ENCODE results near the gene BMPER.

BMPER gene

DNA sequence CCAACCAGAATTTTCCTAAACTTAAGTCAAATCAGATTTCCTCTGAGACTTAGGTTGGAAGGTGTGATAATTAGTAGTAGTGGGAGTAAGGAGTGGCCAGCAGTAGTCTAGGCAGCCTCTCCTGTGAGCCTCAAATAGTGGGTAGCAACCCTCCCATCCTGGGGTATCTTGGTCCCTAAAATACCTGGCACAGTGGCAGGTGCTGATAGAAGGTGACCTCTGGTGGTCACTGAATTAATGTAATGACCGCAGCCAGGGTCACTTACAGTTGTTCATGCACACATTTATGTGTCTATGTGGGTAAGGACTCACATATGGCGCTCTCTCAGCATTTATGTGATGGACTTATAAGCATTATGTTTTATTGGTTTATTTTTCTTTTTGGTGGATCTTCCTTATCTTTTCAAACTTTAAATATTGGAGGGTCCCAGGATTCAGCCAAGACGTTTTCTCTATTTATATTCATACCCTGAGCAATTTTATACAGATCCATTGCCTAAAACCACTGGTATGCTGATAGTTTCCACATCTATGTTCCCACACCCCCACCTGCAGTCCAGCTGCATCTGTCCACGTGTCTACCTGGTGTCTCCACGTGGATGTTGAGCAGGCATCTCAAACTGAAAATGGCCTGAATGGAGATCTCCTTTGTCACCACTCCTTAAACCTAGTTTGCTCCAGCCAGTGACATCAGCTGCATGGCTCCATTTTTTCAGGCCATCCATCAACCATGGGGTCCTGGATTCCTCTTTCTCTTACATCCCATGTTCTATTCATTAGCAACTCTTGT lies 18.3 kb downstream of the BMPER start:
- DNase-seq (ENCODE audit: low read depth) = no peak

DNA sequence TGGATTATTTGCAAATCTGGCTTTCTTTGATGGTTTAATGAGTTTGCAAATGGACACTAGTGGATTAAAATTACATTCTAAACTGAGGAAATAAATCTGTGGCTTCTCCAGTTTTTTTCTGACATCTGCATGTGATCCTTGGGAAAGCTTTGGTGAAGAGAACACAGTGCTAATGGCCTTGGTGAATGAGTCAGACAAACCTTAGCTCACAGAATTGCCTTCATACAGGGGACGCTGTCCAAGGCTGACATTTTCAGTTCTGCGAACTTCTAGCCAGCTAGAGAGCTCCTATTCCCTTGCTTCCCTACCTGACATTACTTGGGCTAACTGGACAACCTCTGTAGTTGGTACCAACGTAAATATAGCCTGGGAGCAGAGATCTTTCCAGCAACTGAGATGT lies 21.2 kb downstream of the BMPER start:
- DNase-seq (ENCODE audit: low read depth) = no peak

DNA sequence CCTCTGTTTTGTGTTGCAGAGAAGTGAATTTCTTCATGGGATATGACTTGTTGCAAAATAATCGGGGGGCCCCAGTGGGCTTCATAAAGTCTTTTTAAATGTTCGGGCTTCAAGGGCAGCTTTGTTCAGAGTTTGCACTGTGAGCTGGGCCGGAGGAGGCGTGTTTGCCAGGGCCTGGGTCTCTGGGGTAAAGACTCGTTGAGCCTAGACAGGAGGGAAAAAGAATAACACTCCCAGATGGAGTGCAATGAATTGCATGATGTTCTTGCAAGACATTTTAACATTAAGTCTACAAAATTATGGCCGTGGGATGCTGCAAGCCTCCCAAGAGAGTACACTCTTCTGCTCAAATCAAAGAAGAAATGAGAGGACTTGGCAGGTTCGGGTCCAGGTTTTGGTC lies 23.6 kb downstream of the BMPER start:
- no peak for DNase-seq (ENCODE audit: low read depth)

GRCh38 chr7:33932221-33932620 lies 26.9 kb downstream of the BMPER start:
- DNase-seq (ENCODE audit: low read depth) = no peak

DNA sequence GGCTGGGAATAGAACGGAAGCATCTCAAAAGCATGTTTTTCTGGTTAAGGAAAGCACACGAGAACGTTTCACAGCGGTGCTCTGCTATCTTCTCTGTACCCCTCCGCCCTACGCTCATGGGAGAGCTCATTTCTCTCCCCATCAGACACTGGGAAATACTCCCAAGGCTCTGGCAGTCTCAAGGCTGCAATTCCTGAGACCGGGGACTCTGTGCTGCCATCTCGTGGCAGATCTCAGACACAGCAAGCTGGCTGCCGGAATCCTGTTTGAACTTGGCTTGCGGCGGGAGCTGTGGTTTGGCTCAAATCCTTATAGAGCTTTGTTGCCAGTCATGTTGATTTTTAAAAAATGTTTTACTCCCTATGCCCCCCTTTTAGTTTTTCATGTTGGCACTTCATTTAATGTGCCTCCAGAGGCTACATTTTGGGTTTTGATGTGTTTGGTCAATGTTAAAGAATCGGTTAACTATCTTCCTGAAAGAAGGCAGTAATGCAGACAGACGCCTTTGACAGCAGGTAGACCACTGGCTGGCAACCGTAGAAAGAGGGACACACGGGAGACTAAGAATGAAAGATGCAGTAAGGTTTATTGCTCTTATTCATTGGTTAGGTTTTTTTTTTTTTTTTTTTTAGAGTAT lies 27.6 kb downstream of the BMPER start:
- DNase-seq (ENCODE audit: low read depth) = peak; percentile 5

DNA sequence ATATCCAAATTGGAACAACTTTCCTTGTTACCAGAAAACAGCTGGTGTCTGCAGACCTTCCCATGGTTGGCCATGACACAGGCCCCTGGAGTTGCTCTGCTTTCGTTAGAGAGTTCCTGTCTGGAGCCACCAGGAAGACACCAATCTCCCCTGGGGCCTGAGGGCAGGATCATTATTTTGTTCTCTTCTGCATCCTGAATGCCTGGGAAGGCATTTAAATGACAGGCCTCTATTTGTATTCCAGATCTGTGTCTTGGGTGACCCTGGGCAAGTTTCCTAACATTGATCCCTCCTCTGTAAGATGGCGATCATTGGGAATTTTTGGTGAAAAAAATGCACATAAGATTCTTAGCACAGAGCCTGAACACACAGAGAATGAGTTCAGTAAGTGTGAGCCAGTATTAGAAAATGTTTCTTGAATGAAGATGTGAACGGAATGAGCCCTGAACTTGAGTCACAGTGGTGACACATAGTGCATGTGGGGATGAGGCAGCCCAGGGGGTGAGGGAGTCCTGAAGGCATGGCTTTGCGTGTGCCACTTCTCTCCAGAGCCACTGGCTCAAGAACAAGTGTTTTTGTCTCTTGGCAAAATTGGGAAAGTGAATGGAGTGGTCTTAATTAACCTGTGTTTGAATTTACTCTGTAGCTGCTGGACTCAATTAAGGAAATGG lies 28.4 kb downstream of the BMPER start:
- DNase-seq (ENCODE audit: low read depth) = no peak

- DNase-seq (ENCODE audit: low read depth) = no peak
These were observed 29.1 kb downstream of the BMPER start for GRCh38 chr7:33934391-33934790.

GRCh38 chr7:33936503-33936902 lies 31.2 kb downstream of the BMPER start:
- DNase-seq (ENCODE audit: low read depth) = no peak

DNA sequence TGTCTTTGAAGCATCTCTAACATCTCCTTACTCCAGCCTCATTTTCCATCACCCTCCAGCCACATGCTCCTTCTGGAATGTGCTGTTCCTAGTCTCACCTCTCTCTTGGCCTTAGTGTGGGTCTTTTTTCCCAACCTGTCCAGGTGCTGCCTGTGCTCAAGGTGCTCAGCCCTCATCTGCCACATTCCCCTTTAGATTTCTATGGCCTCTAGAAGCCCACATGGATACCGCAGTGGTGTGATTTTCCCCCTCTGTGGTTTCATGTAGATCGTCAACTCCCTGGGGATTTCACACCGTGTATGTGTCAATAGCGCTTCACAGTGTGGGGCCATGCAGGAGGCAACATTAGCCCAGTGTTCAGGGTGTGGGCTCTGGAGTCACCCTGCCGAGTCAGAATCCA lies 32.5 kb downstream of the BMPER start:
- no peak for DNase-seq (ENCODE audit: low read depth)

DNA sequence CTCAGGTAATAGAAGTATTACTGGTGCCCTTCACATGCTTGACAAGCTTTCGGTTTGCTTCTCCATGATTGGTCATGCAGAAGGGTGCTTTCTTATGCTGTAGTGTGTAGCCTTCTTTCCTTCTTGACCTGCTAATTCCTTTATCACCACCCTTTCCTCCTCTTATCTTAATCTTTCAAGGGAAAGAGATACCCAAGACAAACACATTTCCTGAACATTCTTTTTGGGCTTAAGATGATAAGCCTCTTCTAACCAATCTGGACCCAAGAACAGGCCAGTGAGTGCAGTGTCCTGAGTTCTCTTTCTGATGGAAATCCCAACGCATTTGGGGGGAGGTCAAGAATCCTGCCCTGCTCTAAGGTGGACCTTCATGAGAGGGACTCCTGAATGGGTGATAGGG lies 33.8 kb downstream of the BMPER start:
- no peak for DNase-seq (ENCODE audit: low read depth)

DNA sequence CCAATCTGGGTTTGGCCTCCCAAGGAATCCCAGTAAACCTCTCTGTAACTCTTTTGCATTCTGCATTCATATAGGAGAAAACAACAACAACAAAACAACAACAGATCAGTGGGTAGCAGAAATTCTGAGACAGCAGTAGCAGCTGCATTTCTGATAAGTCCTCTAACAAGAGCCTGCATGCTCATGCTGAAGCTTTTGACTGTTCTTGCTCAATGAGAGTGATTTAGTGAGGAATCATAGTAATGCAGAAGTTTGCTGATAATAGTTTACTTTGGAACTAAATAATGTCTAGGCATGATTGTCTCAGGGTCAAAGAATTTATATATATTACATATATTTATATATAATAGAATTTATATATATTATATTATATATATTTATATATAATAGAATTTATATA lies 35.2 kb downstream of the BMPER start:
- DNase-seq (ENCODE audit: low read depth) = no peak

- no peak for DNase-seq (ENCODE audit: low read depth)
These were observed 36.1 kb downstream of the BMPER start for GRCh38 chr7:33941418-33941817.

DNA sequence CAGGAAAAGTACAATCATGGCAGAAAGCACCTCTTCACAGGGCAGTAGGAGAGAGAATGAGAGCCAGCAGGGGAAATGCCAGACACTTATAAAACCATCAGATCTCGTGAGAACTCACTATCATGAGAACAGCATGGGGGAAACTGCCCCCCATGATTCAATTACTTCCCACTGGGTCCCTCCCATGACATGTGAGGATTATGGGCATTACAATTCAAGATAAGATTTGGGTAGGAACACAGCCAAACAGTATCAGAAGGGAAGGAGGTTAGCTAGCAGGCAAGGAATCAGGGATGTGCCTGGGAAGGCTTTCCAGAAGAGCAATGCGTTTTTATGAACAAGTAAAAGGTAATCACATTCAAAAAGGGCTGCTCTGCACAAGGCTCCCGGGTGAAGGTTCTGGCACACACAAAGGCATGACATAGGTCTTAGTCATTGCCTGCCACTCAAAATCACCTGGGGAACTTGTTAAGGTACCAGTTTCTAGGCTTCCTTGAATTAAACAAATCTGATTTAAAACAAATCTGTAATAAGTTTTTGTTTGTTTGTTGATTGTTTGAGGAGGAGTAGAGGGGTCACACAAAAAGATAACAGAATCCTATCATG lies 40.9 kb downstream of the BMPER start:
- no peak for DNase-seq (ENCODE audit: low read depth)

DNA sequence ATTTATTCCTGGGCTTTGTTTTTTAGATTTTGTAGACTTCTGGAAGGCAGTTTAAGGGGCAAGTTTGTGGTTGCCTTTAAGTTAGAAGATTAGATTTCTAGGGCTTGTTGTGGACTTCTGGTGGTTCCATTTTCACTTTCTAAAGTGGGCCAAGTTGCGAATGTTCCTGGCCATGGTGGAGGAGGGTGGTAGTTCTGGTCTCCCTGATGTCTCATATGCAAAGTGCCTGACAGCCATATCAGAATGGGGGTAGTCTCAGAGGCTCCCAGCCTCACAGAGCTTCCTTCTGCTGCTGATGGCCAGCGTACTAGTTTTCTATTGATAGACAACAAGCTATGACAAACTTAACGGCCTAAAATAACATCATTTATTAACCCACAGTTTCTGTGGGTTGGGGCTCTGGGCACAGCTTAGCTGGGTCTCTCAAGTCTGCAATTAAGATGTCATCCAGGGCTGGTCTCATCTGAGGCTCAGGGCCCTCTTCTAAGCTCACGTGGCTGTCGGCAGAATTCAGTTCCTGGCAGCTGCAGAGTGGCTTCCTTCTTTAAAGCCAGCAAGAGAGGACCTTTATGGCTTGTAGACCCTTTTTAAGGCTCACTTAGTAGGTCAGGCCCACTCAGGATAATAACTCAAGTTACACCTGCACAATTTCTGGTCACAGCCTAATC lies 44.8 kb downstream of the BMPER start:
- no peak for DNase-seq (ENCODE audit: low read depth)

DNA sequence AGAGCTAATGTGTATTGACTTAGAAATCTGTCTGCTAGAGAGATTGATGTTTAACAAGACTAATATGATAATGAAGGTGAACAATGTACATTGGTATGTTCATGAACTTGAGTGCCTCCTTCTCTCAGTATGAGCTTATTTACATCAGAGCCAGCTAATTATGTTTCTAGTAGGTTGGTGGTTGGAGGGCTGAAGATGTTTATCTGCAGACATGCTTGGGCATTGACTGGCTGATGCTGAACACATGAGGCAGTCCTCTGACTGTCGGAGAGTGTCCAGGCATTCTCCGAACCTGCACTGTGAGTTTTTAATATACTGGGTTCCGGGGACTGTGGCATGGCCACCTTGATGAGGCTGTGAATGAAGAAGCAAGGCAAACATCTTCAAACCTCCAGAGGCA lies 47.5 kb downstream of the BMPER start:
- no peak for DNase-seq (ENCODE audit: low read depth)

DNA sequence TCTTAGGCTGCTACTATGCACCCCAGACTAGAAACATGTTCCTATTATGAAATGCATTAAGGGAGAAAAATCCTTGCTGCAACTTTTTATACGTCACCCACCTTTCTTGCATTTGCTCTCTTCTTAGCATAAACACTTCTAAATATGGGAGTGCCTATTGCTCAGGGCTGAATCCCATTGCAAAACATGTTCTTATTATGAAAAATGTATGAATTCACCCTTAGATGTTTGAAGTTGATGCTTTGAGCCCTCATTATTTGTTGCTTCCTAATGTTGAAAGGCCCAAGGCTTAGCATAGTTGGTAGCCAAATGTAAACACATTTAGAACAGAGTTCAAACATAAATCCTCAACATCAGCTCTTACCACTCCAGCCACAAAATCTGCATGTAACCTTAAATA lies 52.8 kb downstream of the BMPER start:
- no peak for DNase-seq (ENCODE audit: low read depth)

DNA sequence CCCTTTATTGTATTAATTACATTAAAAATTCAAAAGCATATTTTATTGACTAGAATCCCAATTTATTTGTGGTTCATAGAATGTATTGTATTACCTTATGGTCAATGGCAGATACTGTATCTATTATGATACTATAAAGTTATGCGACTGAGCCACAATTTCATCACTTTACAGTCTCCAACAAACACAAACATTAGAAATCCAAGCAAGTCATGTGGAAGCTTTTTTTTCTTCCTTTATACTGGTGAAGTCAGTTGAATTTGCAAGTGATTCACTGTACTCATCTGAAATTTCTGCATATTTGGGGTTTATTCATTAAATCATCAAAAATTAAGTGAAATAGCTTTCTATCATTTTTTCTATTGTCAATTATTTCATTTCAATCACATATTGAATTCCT lies 54.3 kb downstream of the BMPER start:
- DNase-seq (ENCODE audit: low read depth) = no peak

DNA sequence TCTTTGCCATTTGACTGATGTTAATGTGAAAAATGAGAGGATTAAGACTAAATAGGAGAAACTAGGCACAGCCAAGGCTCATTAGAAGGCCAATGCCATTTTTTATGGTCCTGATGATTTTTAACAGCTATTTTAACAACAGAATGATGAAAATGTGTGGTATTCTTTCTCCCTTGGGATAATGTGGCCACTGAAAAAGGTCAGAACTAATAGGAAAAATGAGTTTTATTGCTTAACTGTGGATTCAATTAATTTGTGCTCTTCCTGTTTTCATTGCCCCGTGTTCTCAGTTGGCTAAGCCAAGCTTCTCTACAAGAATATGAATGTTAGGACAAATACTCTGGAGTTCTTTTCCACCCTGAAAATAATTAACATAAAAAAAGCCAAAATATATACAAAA lies 56.6 kb downstream of the BMPER start:
- no peak for DNase-seq (ENCODE audit: low read depth)

DNA sequence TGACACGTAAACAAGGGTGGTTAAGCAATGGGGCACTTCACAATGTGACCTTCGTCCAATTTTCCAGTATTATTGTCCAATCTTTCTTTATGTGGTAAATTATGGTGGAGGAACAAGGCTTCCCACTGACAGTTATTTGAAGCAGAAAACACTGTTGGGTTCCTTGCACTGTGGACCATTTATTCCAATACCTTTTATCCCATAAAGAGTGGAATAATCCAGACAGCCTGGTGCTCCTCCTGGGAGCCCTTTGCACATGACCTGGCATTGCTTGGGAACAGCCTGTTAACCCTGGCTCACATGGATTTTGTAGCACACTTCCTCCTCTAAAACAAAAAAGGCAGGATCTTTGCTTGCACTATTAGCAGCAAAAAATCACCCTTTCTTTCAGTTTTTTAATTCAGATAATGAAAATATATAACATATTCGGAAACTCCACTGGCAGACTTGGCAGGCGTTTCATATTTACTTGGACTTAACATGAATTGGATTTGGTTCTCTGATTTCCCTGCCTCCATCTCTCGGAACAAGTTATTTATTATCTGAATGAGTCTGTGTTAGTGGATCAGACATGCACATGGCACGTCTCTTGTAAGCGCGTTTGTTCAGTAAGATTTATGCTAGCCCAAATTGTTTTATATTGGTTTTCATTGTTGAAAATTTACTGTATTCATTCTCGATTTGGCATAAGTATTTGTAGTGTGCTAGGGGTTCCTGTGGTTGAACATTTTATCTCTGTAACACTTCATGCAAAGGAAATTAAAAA lies 59.3 kb downstream of the BMPER start:
- DNase-seq (ENCODE audit: low read depth) = no peak

DNA sequence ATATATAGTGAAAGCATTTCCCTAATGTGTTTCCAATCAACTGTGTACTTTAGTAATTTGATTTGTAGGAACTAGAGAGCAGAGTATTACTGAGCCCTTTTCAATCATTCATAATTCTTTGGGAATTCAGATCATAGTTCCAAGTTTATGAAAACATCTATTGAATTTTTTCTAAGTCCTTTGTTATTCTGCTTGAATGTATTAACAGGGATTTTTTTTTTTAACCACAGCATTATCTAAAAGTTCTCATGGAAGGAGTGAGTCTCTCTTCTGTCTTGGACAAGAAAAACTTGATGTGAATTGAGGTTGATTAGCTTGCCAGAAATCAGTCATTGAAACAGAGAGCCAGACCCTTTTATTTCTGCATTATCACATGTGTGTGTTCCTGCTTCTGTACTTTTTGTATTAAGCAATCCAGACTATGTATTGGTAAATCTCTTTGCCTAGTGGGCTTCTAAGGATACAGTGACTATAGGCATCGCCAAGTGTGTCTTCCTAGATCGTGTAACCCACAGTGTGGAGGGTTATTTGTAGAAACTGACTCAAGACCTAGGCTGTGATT lies 59.9 kb downstream of the BMPER start:
- DNase-seq (ENCODE audit: low read depth) = no peak

GRCh38 chr7:33968591-33968990 lies 63.3 kb downstream of the BMPER start:
- no peak for DNase-seq (ENCODE audit: low read depth)
